ENCODE data around the gene NCOA5. TPM values are rescaled to one million over a fixed set of nuclear protein-coding genes. Genes with fewer than 3 reads are reported as not detected.
A peak's percentile ranks its signal among the peaks of the same experiment; 100 is the strongest.

The NCOA5 gene
- polyA plus RNA-seq, 1 donor (not counting 4 experiments of a cell fraction or from before 2014, with no cell fraction given) = 17.6 TPM

DNA sequence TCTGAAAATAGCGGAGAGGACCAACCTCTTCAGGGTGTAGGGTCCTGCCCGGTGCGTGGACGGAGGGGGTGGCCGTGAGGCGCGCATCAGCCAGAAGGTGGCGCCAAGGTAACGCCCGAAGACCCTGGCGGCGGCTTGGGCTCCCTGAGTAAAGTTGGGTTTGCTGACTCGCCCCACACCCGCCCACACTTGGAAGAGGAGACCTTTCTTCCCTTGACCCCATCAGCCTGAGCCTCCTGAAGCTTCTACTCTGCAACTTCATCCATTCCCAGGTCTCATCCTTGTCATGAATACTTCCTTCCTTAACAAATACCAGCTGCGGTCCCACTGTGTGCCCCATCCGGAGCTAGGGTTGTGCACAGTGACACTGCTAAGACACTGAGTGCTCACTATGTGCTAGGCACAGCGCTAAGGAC, 43.0 kb upstream of the NCOA5 start:
- Histone ChIP-seq H3K36me3 (ENCODE audit: control insufficient read depth in 2 of 2, extremely low read depth in 1 of 2, insufficient read depth in 2 of 2, low read length in 2 of 2) (no peaks in the 10 kb centered on the region), H4K20me1 (ENCODE audit: control insufficient read depth, extremely low read depth, insufficient read depth, low read length) (no peaks in the 10 kb centered on the region), H3K4me3 (ENCODE audit: control insufficient read depth in 2 of 3, extremely low read depth in 1 of 3, insufficient read depth in 2 of 3, low read depth in 1 of 3, low read length in 3 of 3) (no peak overlapping the region), H3K9me3 (ENCODE audit: control insufficient read depth, low read depth, low read length) (no peaks in the 10 kb centered on the region), H3K79me2 (ENCODE audit: control insufficient read depth, insufficient read depth, low read length) (no peaks in the 10 kb centered on the region), H3K27me3 (ENCODE audit: control insufficient read depth, extremely low read depth, insufficient read depth, low read length) (peaks cover 15% of the 10 kb centered on the region), H3K9ac (ENCODE audit: control insufficient read depth, extremely low read depth, insufficient read depth, low read length) (no peak overlapping the region), H2AFZ (ENCODE audit: control insufficient read depth, low read length) (no peak overlapping the region), H3K9me1 (ENCODE audit: control insufficient read depth, extremely low read depth, insufficient read depth, low read length) (no peaks in the 10 kb centered on the region), H3K4me1 (ENCODE audit: control insufficient read depth, extremely low read depth, insufficient read depth, low read length) (no peaks in the 10 kb centered on the region), H3K27ac (ENCODE audit: control insufficient read depth, insufficient read depth, low read length) (no peak overlapping the region), H3K4me2 (ENCODE audit: control insufficient read depth, extremely low read depth, insufficient read depth, low read depth, low read length) (no peak overlapping the region)
- dilution Hi-C loops (cut with MboI; ENCODE audit: extremely low pct_ligation_motif_present, low sequenced_read_pairs) = loop anchor here (25.0 kb wide), 1 partner anchor 305 kb away; no protein-coding TSS in a partner anchor
- DNase-seq (ENCODE audit: low read depth, low spot score) = peak; percentile 21
- TF ChIP-seq EZH2 (IDR thresholded peaks at IDR 0.05; ENCODE audit: low read length) = no peak
- TF ChIP-seq, protein P1, sequence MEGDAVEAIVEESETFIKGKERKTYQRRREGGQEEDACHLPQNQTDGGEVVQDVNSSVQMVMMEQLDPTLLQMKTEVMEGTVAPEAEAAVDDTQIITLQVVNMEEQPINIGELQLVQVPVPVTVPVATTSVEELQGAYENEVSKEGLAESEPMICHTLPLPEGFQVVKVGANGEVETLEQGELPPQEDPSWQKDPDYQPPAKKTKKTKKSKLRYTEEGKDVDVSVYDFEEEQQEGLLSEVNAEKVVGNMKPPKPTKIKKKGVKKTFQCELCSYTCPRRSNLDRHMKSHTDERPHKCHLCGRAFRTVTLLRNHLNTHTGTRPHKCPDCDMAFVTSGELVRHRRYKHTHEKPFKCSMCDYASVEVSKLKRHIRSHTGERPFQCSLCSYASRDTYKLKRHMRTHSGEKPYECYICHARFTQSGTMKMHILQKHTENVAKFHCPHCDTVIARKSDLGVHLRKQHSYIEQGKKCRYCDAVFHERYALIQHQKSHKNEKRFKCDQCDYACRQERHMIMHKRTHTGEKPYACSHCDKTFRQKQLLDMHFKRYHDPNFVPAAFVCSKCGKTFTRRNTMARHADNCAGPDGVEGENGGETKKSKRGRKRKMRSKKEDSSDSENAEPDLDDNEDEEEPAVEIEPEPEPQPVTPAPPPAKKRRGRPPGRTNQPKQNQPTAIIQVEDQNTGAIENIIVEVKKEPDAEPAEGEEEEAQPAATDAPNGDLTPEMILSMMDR (optimal IDR thresholded peaks at IDR 0.05 in 1 of 3, IDR thresholded peaks at IDR 0.05 in 1 of 3, conservative IDR thresholded peaks at IDR 0.05 in 1 of 3; ENCODE audit: extremely low read depth in 1 of 3, insufficient read depth in 2 of 3, low read length in 3 of 3) = peak; percentile 75 to 95 (median 94)
- FAIRE-seq = no peak

DNA sequence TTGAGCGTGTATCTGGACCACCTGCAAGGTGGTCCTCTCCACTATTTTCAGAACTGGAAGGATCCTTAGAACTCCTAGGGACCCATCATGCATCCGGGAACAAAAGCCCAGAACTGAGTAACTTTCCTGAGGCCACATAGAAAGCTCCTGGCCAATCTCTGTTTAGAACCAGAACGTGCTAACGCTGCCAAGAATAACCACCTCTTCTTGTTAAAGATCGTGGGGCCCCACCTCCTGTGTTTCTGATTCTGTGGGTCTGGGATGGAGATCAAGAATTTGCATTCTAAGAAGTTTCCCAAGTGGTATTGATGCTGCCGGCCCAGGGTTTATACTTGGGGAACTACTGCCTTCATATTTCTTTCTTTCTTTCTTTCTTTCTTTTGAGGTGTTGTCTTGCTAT, 41.6 kb upstream of the NCOA5 start:
- Histone ChIP-seq H3K4me2 (ENCODE audit: control insufficient read depth, extremely low read depth, insufficient read depth, low read depth, low read length) (no peak overlapping the region), H4K20me1 (ENCODE audit: control insufficient read depth, extremely low read depth, insufficient read depth, low read length) (no peaks in the 10 kb centered on the region), H3K79me2 (ENCODE audit: control insufficient read depth, insufficient read depth, low read length) (no peaks in the 10 kb centered on the region), H3K9ac (ENCODE audit: control insufficient read depth, extremely low read depth, insufficient read depth, low read length) (no peak overlapping the region), H3K4me1 (ENCODE audit: control insufficient read depth, extremely low read depth, insufficient read depth, low read length) (no peaks in the 10 kb centered on the region), H3K9me3 (ENCODE audit: control insufficient read depth, low read depth, low read length) (no peaks in the 10 kb centered on the region), H3K9me1 (ENCODE audit: control insufficient read depth, extremely low read depth, insufficient read depth, low read length) (no peaks in the 10 kb centered on the region), H3K27me3 (ENCODE audit: control insufficient read depth, extremely low read depth, insufficient read depth, low read length) (peaks cover 15% of the 10 kb centered on the region), H3K36me3 (ENCODE audit: control insufficient read depth in 2 of 2, extremely low read depth in 1 of 2, insufficient read depth in 2 of 2, low read length in 2 of 2) (peaks cover 0 to 3% of the 10 kb centered on the region in 2 experiments), H3K27ac (ENCODE audit: control insufficient read depth, insufficient read depth, low read length) (no peak overlapping the region), H3K4me3 (ENCODE audit: control insufficient read depth in 2 of 3, extremely low read depth in 1 of 3, insufficient read depth in 2 of 3, low read depth in 1 of 3, low read length in 3 of 3) (no peak overlapping the region), H2AFZ (ENCODE audit: control insufficient read depth, low read length) (no peak overlapping the region)
- dilution Hi-C loops (cut with MboI; ENCODE audit: extremely low pct_ligation_motif_present, low sequenced_read_pairs) = loop anchor here (25.0 kb wide), 1 partner anchor 306 kb away; no protein-coding TSS in a partner anchor
- no peak for DNase-seq (ENCODE audit: low read depth, low spot score)
- TF ChIP-seq, protein P1 (optimal IDR thresholded peaks at IDR 0.05 in 1 of 3, IDR thresholded peaks at IDR 0.05 in 1 of 3, conservative IDR thresholded peaks at IDR 0.05 in 1 of 3; ENCODE audit: extremely low read depth in 1 of 3, insufficient read depth in 2 of 3, low read length in 3 of 3) = no peak
- no peak for TF ChIP-seq EZH2 (IDR thresholded peaks at IDR 0.05; ENCODE audit: low read length)
- FAIRE-seq = no peak
